Liver (tissue), 9 donors: ENCODE results near the gene ANKRD2. TPM values are rescaled to one million over a fixed set of nuclear protein-coding genes. Genes with fewer than 3 reads are reported as not detected.

Experiments
- DNase-seq: peaks from one replicate; pipeline ENCODE4 v3.0.0-alpha.2; 2017; ENCODE audit warnings: low spot score
- H3K27ac ChIP-seq, 2 donors: one replicate each; pipeline ENCODE4 v1.7.0; 2013; ENCODE audit warnings: inconsistent platforms in 2 of 2, low read length in 2 of 2, control low read depth in 1 of 2, low read depth in 1 of 2, mild to moderate bottlenecking in 1 of 2
- H3K27me3 ChIP-seq, 4 donors: one replicate each; pipeline versions ENCODE4 v1.6.1 to v1.7.0; 2013; ENCODE audit warnings: low read length in 3 of 4, inconsistent platforms in 1 of 4, mild to moderate bottlenecking in 1 of 4, moderate library complexity in 1 of 4; ENCODE audit not compliant: control insufficient read depth in 4 of 4, insufficient read depth in 4 of 4
- H3K36me3 ChIP-seq, 4 donors: one replicate each; pipeline versions ENCODE4 v1.6.1 to v1.7.0; 2013; ENCODE audit warnings: low read length in 3 of 4, mild to moderate bottlenecking in 3 of 4, low read depth in 1 of 4, moderate library complexity in 1 of 4; ENCODE audit not compliant: control insufficient read depth in 4 of 4, insufficient read depth in 3 of 4
- H3K4me1 ChIP-seq, 4 donors: one replicate each; pipeline versions ENCODE4 v1.6.1 to v1.7.0; 2013; ENCODE audit warnings: low read length in 3 of 4, mild to moderate bottlenecking in 3 of 4, moderate library complexity in 1 of 4; ENCODE audit not compliant: control insufficient read depth in 4 of 4, insufficient read depth in 4 of 4
- H3K4me3 ChIP-seq, 3 donors: one replicate each; pipeline versions ENCODE4 v1.6.1 to v1.7.0; 2013; ENCODE audit warnings: low read length in 3 of 3, control low read depth in 1 of 3, low read depth in 1 of 3, mild to moderate bottlenecking in 1 of 3
- H3K9ac ChIP-seq, 2 donors: one replicate each; pipeline ENCODE4 v1.7.0; 2013; ENCODE audit warnings: low read length in 2 of 2, mild to moderate bottlenecking in 2 of 2, moderate library complexity in 2 of 2, control low read depth in 1 of 2, low read depth in 1 of 2
- H3K9me3 ChIP-seq, 4 donors: one replicate each; pipeline versions ENCODE4 v1.6.1 to v1.7.0; 2013; ENCODE audit warnings: low read length in 3 of 4; ENCODE audit not compliant: control insufficient read depth in 4 of 4
- ATF3 ChIP-seq: IDR thresholded peaks from 2 replicates; pipeline ENCODE4 v1.6.1; 2016; ENCODE audit warnings: antibody characterized with exemption
- CTCF ChIP-seq: fragments of 150-350 bp; IDR thresholded peaks from 2 replicates; pipeline ENCODE4 v1.5.1; 2017; ENCODE audit warnings: improper control_type of control experiment, low read depth, low read length; ENCODE audit not compliant: missing input control
- FOXA1 ChIP-seq: IDR thresholded peaks from 2 replicates; pipeline ENCODE4 v1.6.1; 2016; ENCODE audit warnings: antibody characterized with exemption
- FOXA2 ChIP-seq: IDR thresholded peaks from 2 replicates; pipeline ENCODE4 v1.6.1; 2016; ENCODE audit warnings: antibody characterized with exemption
- GABPA ChIP-seq, 2 donors: IDR thresholded peaks in 1 of 2; conservative IDR thresholded peaks in 1 of 2; 2 replicates each; pipeline ENCODE4 v1.6.1; 2016; ENCODE audit warnings: antibody characterized with exemption in 2 of 2, mild to moderate bottlenecking in 1 of 2, moderate library complexity in 1 of 2
- HNF4G ChIP-seq: IDR thresholded peaks from 2 replicates; pipeline ENCODE4 v1.6.1; 2016; ENCODE audit warnings: antibody characterized with exemption
- JUND ChIP-seq, 2 donors: IDR thresholded peaks; 2 replicates each; pipeline ENCODE4 v1.6.1; 2016; ENCODE audit warnings: antibody characterized with exemption in 2 of 2
- MAX ChIP-seq: IDR thresholded peaks from 2 replicates; pipeline ENCODE4 v1.6.1; 2016; ENCODE audit warnings: antibody characterized with exemption
- NR2F2 ChIP-seq: IDR thresholded peaks from 2 replicates; pipeline ENCODE4 v1.6.1; 2016; ENCODE audit warnings: antibody characterized with exemption
- RAD21 ChIP-seq, 2 donors: IDR thresholded peaks; 2 replicates each; pipeline ENCODE4 v1.6.1; 2016; ENCODE audit warnings: antibody characterized with exemption in 2 of 2, mild to moderate bottlenecking in 2 of 2
- REST ChIP-seq: IDR thresholded peaks from 2 replicates; pipeline ENCODE4 v1.6.1; 2016; ENCODE audit warnings: antibody characterized with exemption, mild to moderate bottlenecking
- RXRA ChIP-seq, 2 donors: IDR thresholded peaks; 2 replicates each; pipeline ENCODE4 v1.6.1; 2017 to 2018; ENCODE audit warnings: antibody characterized with exemption in 2 of 2, mild to moderate bottlenecking in 1 of 2
- SP1 ChIP-seq: IDR thresholded peaks from 2 replicates; pipeline ENCODE4 v1.6.1; 2018; ENCODE audit warnings: antibody characterized with exemption, mild to moderate bottlenecking
- TAF1 ChIP-seq: conservative IDR thresholded peaks from 2 replicates; pipeline ENCODE4 v1.6.1; 2016; ENCODE audit warnings: antibody characterized with exemption, mild to moderate bottlenecking
- YY1 ChIP-seq: IDR thresholded peaks from 2 replicates; pipeline ENCODE4 v1.6.1; 2016; ENCODE audit warnings: antibody characterized with exemption, mild to moderate bottlenecking
- WGBS: extraction: QIAGEN DNeasy Blood & Tissue Kit; methylation state at CpG from one replicate; pipeline ENCODE4 v1.1.7; 2013; 5-methylcytosine and 5-hydroxymethylcytosine counted together
- polyA plus RNA-seq, 2 donors: library from polyadenylated mRNA; stranded (reverse) in 1 of 2; unstranded in 1 of 2; fragments of 200-250 nt in 1 of 2; fragments of >200 nt in 1 of 2; fragmentation: Nextera tagmentation in 1 of 2; extraction: Ambion mirVana in 1 of 2; gene quantifications; one replicate each; pipeline versions ENCODE4 v1.2.1 to v1.2.3, GENCODE V29; 2013 to 2015
- total RNA-seq, 2 donors: library from RNA; depleted of rRNA; stranded (reverse); fragments of >200 nt; gene quantifications; one replicate each; pipeline ENCODE4 v1.2.3, GENCODE V29; 2014
- donor health status: healthy.
- donor health status: healthy.
- donor health status: healthy.
- donor health status: healthy.
- donor health status: healthy.

ANKRD2 gene
- total and polyA plus RNA-seq, 4 donors = not detected

- Histone ChIP-seq H3K27me3 (no peaks in the 10 kb centered on the region), H3K4me3 (no peak overlapping the region), H3K9ac (no peak overlapping the region), H3K36me3 (no peaks in the 10 kb centered on the region), H3K9me3 (no peaks in the 10 kb centered on the region), H3K27ac (no peak overlapping the region), H3K4me1 (peaks cover 2 to 12% (median 4%) of the 10 kb centered on the region in 4 donors)
- TF ChIP-seq SP1 = no peak
- TF ChIP-seq NR2F2 = no peak
- WGBS = 77% methylated on average over 40 of the region's 40 CpGs
- no peak for DNase-seq
Measured at GRCh38 chr10:97578171-97578844, 5.7 kb downstream of the ANKRD2 start.

GRCh38 chr10:97580421-97581367 lies 8.1 kb downstream of the ANKRD2 start:
- H3K4me3 ChIP-seq = no peak overlapping the region
- 93% methylated on average over 9 of the region's 9 CpGs for WGBS
- H3K9ac ChIP-seq = no peak overlapping the region
- H3K9me3 ChIP-seq = no peaks in the 10 kb centered on the region
- H3K27ac ChIP-seq = no peak overlapping the region
- TF ChIP-seq TAF1 (no peak), REST (no peak), FOXA1 (no peak), SP1 (no peak), RAD21 (IDR thresholded peaks at IDR 0.05) (no peak), ATF3 (no peak), GABPA (IDR thresholded peaks at IDR 0.05 in 1 of 2, conservative IDR thresholded peaks at IDR 0.05 in 1 of 2) (no peak), MAX (no peak), YY1 (no peak)
- peaks cover 3 to 23% (median 19%) of the 10 kb centered on the region in 4 donors for H3K4me1 ChIP-seq
- H3K27me3 ChIP-seq = no peaks in the 10 kb centered on the region
- H3K36me3 ChIP-seq = no peaks in the 10 kb centered on the region
- DNase-seq = no peak

- Histone ChIP-seq H3K27ac (no peak overlapping the region), H3K9ac (no peak overlapping the region), H3K9me3 (no peaks in the 10 kb centered on the region), H3K36me3 (no peaks in the 10 kb centered on the region), H3K4me3 (no peak overlapping the region), H3K4me1 (peaks cover 3 to 34% (median 30%) of the 10 kb centered on the region in 4 donors), H3K27me3 (no peaks in the 10 kb centered on the region)
- no peak for DNase-seq
- WGBS = 95% methylated on average over 8 of the region's 8 CpGs
- TF ChIP-seq YY1 (no peak), RXRA (IDR thresholded peaks at IDR 0.05) (no peak), TAF1 (no peak), NR2F2 (no peak), FOXA2 (no peak), SP1 (no peak), HNF4G (no peak), CTCF (no peak), REST (no peak), GABPA (IDR thresholded peaks at IDR 0.05 in 1 of 2, conservative IDR thresholded peaks at IDR 0.05 in 1 of 2) (no peak), JUND (IDR thresholded peaks at IDR 0.05) (no peak), ATF3 (no peak)
Measured at GRCh38 chr10:97582169-97582568, 9.6 kb downstream of the ANKRD2 start.
